Large intestine (tissue), 3 donors: ENCODE data around the gene LIME1. TPM values are rescaled to one million over a fixed set of nuclear protein-coding genes. Genes with fewer than 3 reads are reported as not detected.

ENCODE experiments used
- DNase-seq, 2 donors: peaks; one replicate each; pipeline versions ENCODE4 v3.0.0 to v3.0.0-alpha.2; 2013
- H3K27ac ChIP-seq: one replicate; pipeline ENCODE4 v1.5.1; 2013; ENCODE audit warnings: low read length
- H3K27me3 ChIP-seq: 2 replicates; pipeline ENCODE4 v1.6.1; 2013; ENCODE audit warnings: low read length; ENCODE audit not compliant: control insufficient read depth, insufficient read depth
- H3K36me3 ChIP-seq: 2 replicates; pipeline ENCODE4 v1.6.1; 2013; ENCODE audit warnings: low read length; ENCODE audit not compliant: control insufficient read depth, insufficient read depth
- H3K4me1 ChIP-seq: one replicate; pipeline ENCODE4 v1.6.1; 2013; ENCODE audit warnings: low read length; ENCODE audit not compliant: control insufficient read depth, insufficient read depth
- H3K4me3 ChIP-seq: one replicate; pipeline ENCODE4 v1.5.1; 2013; ENCODE audit warnings: low read length
- H3K9me3 ChIP-seq: one replicate; pipeline ENCODE4 v1.6.1; 2013; ENCODE audit warnings: mild to moderate bottlenecking, low read depth, low read length, moderate library complexity; ENCODE audit not compliant: control insufficient read depth
- WGBS: methylation state at CpG from one replicate; pipeline ENCODE4 v1.1.5; 2013; ENCODE audit warnings: low lambda C conversion rate; ENCODE audit not compliant: insufficient coverage; 5-methylcytosine and 5-hydroxymethylcytosine counted together
- polyA plus RNA-seq: library from polyadenylated mRNA; unstranded; fragments of 120-200 nt; gene quantifications from one replicate; pipeline ENCODE4 v1.2.1, GENCODE V29; 2013

LIME1 gene
- polyA plus RNA-seq, 1 donor = 7.5 TPM

DNA sequence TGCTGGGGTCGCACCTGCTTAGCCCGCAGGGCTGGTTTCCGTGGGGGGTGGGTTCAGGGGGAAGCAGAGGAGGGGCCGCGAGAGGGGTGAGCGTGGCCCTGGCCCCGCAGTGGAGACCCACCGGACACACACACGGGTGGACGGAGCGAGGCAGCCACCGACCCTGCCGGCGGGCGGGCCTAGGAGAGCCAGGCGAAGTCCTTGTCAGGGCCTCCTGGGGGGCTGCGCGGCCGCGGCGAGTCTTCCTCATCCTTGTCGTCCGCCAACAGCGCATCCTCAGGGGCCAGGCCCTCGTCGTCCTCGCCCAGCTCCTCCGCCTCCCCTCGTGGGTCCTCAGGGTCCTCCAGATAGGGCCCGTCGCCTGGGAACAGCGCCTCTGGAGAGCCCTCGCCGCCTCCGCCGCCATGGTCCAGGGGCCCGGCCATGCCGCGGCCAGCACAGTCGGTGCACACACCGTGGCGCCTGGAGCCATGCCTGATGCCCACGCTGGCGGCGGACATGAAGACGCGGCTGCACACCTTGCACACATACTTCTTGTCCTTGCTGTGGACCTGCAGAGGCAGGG is 10.4 kb downstream of the LIME1 start:
- WGBS = no CpG with 5 or more reads among the region's 47 CpGs

DNA sequence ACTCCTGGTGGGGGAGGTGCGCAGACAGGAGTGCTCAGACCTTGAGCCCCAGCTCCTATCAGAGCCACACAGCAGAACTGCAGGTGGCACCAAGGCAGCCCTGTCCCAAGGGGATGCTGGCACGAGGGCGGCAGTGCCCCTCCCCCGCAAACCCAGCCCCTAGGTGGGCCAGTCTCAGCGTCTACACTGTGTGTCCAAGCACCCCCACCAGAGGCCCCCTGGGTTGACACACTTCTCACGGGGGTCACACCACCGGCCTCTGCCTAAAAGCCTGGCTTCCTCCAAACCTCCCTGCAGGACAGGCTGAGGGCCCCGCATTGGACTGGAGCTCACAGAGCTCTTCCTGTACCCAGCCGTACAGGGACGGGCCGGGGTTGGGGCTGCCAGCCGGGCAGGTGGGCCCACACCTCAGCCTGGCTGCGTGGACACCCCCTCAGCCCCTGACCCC is 11.2 kb downstream of the LIME1 start:
- WGBS = 37% methylated on average over 2 of the region's 13 CpGs
- H3K27ac ChIP-seq = no peak overlapping the region
- H3K4me3 ChIP-seq = no peak overlapping the region
- H3K9me3 ChIP-seq = peaks cover 6% of the 10 kb centered on the region
- H3K4me1 ChIP-seq = peaks cover 4% of the 10 kb centered on the region
- DNase-seq = no peak
- peaks cover 9% of the 10 kb centered on the region for H3K36me3 ChIP-seq
- no peaks in the 10 kb centered on the region for H3K27me3 ChIP-seq

More for the DNA sequence above, 10.4 kb downstream of the LIME1 start:
- Histone ChIP-seq H3K9me3 (peaks cover 4% of the 10 kb centered on the region), H3K36me3 (peaks cover 17% of the 10 kb centered on the region), H3K27ac (no peak overlapping the region), H3K27me3 (no peaks in the 10 kb centered on the region), H3K4me1 (peaks cover 5% of the 10 kb centered on the region), H3K4me3 (no peak overlapping the region)
- no peak for DNase-seq

DNA sequence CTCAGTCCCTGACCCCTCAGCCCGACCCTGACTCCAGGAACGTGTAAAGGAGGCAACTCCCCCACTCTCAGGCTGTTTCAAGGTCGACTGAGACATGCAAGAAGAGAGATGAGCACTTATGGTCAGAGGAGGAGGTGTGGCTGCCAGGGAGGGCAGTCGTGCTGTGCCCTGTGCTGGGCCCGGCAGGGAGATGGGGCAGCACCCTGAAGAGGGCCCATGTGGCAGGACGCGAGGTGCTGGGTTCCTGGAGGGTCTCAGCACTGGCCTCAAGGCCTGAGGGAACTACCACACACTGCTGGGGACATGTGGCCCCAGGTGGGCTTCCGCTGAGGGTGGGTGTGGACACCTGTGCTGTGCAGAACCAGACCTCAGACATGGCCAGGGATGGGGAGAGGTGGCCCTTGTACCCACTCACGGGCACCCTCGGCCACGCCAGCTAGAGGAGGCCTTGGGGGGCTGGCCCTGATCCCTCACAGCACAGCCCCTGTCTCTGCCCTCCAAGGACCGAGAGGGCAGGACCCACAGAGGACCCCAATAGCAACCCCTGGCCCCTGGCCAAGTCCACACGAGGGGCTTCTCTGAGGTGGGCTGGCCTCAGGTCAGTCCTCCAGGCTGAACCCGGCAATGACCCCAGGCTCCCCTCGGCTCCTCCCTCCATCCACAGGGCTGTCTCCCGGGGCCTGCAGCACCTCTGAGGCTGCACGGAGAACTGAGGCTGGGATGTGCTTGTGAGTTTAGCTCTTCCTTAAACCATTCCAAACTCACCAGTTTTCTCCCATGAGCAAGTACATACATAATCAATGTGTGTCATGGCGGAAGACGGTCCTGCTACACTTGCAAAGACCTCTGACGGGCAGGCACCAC is 11.8 kb downstream of the LIME1 start:
- peaks cover 4% of the 10 kb centered on the region for H3K4me1 ChIP-seq
- WGBS = no CpG with 5 or more reads among the region's 20 CpGs
- no peak for DNase-seq

DNA sequence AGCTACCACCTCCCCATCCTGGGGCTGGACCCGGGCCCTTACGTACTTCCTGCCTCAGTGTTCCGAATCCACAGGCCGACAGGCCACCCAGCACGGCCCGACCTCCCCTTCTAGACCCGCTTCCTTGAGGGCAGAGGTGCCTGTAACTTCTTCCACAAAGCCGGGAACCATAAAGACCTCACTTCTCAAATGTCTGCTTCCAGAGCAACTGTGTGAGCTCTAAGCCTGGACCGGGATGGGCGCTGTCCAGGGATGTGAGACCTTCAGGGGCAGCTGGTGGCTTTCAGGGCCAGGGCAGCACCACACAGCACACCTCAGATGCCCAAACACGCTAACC is 12.4 kb downstream of the LIME1 start:
- Histone ChIP-seq H3K27ac (no peak overlapping the region), H3K9me3 (peaks cover 8% of the 10 kb centered on the region), H3K27me3 (no peaks in the 10 kb centered on the region), H3K4me3 (no peak overlapping the region), H3K4me1 (peaks cover 4% of the 10 kb centered on the region), H3K36me3 (no peaks in the 10 kb centered on the region)
- DNase-seq = no peak
- WGBS = no CpG with 5 or more reads among the region's 11 CpGs

More for the DNA sequence above, 11.8 kb downstream of the LIME1 start:
- no peak overlapping the region for H3K27ac ChIP-seq
- peaks cover 4% of the 10 kb centered on the region for H3K36me3 ChIP-seq
- peaks cover 8% of the 10 kb centered on the region for H3K9me3 ChIP-seq
- H3K4me3 ChIP-seq = no peak overlapping the region
- no peaks in the 10 kb centered on the region for H3K27me3 ChIP-seq

DNA sequence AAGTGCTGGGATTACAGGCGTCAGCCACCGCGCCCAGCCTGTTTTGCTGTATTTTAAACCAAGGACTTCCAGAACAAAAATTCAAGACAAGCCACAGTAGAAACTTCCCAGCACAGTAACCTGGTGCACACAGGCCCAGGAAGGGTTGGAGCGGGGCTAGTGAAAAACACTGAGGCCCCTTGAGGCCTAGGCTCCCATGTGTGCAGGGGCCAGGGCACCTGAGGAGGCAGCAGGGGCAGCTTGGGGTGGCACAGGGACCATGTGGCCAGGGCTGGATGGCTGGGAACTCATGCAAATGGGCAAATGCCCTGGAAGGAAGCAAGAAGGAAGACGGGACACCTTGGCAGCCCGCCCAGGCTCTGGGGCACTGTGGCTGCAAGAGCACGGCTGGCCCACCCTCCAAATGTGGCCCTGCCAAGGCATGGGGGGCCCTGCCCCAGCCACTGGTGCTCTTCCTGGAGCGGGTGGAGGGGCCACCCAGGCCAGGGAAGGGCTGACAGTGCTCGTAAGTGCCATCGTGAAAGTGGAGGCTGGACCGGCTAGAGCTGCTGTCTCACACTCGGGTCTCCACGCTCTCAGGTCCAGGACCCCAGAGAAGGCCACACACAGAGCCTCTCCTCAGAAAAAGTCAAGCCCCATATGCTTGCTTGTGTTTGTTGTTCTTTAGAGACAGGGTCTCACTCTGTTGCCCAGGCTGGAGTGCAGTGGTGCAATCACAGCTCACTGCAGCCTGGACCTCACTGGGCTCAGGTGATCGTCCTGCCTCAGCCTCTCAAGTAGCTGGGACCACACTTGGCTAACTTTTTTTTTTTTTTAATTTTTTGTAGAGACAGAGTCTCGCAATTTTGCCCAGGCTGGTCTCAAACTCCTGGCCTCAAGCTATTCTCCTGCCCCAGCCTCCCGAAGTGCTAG is 13.4 kb downstream of the LIME1 start:
- Histone ChIP-seq H3K27ac (no peak overlapping the region), H3K36me3 (no peaks in the 10 kb centered on the region), H3K4me1 (no peaks in the 10 kb centered on the region), H3K9me3 (peaks cover 8% of the 10 kb centered on the region), H3K4me3 (no peak overlapping the region), H3K27me3 (no peaks in the 10 kb centered on the region)
- DNase-seq = no peak
- WGBS = no CpG with 5 or more reads among the region's 16 CpGs

DNA sequence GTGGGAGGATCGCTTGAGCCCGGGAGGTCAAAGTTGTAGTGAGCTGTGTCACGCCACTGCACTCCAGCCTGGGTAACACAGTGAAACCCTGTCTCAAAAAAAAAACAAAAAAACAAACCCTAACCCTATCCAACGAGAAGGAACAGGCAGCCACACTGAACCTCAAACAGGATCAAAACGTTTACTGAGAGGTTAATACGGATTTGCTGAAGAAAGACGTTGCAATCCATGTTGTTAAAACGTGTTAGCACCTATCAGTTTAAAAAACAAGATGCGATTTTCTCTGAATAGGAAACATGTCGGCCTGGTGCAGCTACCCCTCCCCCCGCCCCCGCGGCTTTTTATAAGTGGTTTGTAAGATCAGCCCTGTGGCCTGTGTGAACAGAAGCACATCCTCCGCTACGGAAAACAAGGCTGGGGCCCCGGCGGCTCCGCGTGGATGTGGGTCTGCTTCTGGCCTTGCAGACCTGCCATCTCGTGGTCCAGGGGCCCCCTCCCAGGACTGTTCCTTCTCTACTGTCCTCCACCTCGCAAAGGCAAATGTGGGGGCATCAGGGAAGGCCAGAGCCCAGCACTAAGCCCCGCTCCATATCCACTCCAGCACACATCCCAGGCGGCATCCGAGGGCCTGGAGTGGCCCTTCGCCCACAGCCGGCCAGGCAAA is 14.5 kb downstream of the LIME1 start:
- peaks cover 8% of the 10 kb centered on the region for H3K9me3 ChIP-seq
- no peaks in the 10 kb centered on the region for H3K27me3 ChIP-seq
- no CpG with 5 or more reads among the region's 26 CpGs for WGBS
- no peak overlapping the region for H3K4me3 ChIP-seq
- no peak overlapping the region for H3K27ac ChIP-seq
- H3K36me3 ChIP-seq = no peaks in the 10 kb centered on the region
- H3K4me1 ChIP-seq = no peaks in the 10 kb centered on the region
- DNase-seq = no peak

DNA sequence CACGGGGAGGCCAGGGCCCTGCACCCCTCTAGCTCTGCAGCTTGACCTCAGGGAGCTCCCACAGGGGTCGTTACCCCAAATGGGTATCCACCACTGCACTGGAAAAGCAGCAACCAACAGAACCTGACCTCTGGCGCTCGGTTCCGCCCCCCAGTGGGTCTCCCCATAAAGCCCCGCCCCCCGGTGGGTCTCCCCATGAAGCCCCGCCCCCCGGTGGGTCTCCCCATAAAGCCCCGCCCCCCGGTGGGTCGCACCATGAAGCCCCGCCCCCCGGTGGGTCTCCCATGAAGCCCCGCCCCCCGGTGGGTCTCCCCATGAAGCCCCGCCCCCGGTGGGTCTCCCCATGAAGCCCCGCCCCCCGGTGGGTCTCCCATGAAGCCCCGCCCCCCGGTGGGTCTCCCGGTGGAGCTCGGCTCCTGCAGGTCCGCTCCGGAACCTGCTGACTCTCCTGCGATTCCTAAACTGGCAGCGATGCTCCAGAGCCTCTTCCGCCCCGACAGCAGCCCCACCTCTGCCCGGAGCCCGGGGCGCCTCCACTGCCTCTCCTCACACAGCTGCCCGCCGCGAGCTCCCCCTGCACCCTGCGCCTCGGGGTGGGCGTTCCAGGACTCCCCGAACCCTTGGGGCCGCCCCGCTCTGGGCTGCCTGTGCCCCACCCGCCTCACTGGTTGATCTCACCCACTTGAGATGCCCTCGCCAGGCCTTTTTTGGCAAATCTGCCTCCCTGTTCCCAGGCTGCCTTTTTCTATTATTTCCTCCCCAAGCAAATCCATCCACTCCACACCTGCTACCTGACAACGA is 15.2 kb downstream of the LIME1 start:
- no CpG with 5 or more reads among the region's 45 CpGs for WGBS
- Histone ChIP-seq H3K27ac (no peak overlapping the region), H3K4me3 (no peak overlapping the region), H3K9me3 (peaks cover 8% of the 10 kb centered on the region), H3K27me3 (no peaks in the 10 kb centered on the region), H3K36me3 (no peaks in the 10 kb centered on the region), H3K4me1 (no peaks in the 10 kb centered on the region)
- DNase-seq = no peak

DNA sequence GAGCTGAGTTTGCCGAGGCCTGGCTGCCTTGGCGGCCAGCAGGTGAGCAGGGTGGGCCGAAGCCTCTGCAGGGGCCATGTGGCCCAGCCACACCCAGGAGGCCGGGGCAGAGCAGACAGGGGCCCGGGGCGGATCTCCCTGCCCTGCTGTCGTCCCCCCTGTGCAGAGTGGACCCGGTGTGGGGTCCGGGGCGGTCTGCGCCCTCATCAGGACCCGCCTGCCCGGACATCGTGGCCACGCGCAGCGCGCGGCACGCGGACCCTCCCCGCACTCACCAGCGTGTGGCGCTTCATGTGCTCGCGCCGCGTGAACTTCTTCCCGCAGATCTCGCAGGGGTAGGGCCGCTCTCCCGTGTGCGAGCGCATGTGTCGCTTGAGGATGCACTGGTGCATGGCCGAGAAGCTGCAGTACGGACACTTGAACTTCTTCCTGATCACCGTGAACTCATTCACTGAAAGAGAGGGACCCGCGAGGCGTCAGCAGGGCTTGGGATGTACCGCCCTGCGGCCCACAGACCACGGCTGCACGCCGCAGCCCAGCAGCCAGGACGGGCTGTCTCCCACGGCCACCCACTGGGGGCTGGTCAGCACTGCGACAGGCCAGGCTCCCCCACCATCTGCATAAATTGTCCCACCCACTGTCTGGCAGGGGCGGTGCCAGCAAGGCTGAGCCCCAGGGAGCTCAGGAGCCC is 16.1 kb downstream of the LIME1 start:
- no CpG with 5 or more reads among the region's 50 CpGs for WGBS
- DNase-seq = no peak
- Histone ChIP-seq H3K9me3 (peaks cover 8% of the 10 kb centered on the region), H3K4me1 (no peaks in the 10 kb centered on the region), H3K36me3 (no peaks in the 10 kb centered on the region), H3K27ac (no peak overlapping the region), H3K4me3 (no peak overlapping the region), H3K27me3 (no peaks in the 10 kb centered on the region)

DNA sequence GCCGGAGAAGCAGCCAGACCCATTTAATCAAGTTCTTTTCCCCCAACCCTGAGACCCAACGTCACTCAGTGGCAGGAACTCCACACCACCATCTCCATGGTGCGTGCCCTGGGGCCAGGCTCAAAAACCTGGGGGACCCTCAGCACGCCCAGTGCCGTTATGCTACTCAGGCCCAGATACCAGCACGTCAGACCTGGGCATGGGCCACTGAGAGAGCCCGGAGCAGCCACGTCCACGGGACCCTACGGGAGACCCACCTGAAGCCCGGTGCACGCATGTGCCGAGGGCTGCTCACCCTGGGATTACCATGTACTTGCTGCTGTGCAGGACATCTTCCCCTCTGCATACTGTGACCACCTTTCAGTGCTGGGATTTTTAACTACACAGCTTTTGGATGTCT is 16.9 kb downstream of the LIME1 start:
- H3K4me1 ChIP-seq = no peaks in the 10 kb centered on the region
- H3K36me3 ChIP-seq = no peaks in the 10 kb centered on the region
- no peaks in the 10 kb centered on the region for H3K27me3 ChIP-seq
- no peak overlapping the region for H3K27ac ChIP-seq
- H3K4me3 ChIP-seq = no peak overlapping the region
- no CpG with 5 or more reads among the region's 13 CpGs for WGBS
- peaks cover 8% of the 10 kb centered on the region for H3K9me3 ChIP-seq
- no peak for DNase-seq
